ENCODE measurements around the gene SPRR2F.

- no peak for TF ChIP-seq CTCF (IDR thresholded peaks at IDR 0.05; ENCODE audit: insufficient read depth, low read length)
- no peak for TF ChIP-seq GABPA (IDR thresholded peaks at IDR 0.05; ENCODE audit: low read depth)
- no peak for TF ChIP-seq SPI1 (IDR thresholded peaks at IDR 0.05; ENCODE audit: borderline replicate concordance, low read depth)
- TF ChIP-seq POLR2AphosphoS5 (IDR thresholded peaks at IDR 0.05; ENCODE audit: low read depth), result no peak
- TF ChIP-seq REST (IDR thresholded peaks at IDR 0.05; ENCODE audit: insufficient replicate concordance, low read depth), result no peak
These were observed 9.6 kb upstream of the SPRR2F start for GRCh38 chr1:153122831-153123421.
